Loucy (cell line): ENCODE data around the gene SNX21.

Experiments used
- CTCF ChIP-seq: fragments of 200-600 bp; sonication (generic); conservative IDR thresholded peaks from 2 replicates; pipeline ENCODE4 v1.5.1; 2014; ENCODE audit warnings: mild to moderate bottlenecking, antibody characterized with exemption, low read length
- EZH2phosphoT487 ChIP-seq: fragments of 200-600 bp; IDR thresholded peaks from 2 replicates; pipeline ENCODE4 v1.6.1; 2018; ENCODE audit warnings: antibody characterized with exemption, mild to moderate bottlenecking, moderate library complexity, borderline replicate concordance

- TF ChIP-seq CTCF (no peak), EZH2phosphoT487 (no peak)
Measured at GRCh38 chr20:45796337-45797065, 37.1 kb upstream of the SNX21 start.
